ENCODE measurements around the gene PRKCD. TPM values are rescaled to one million over a fixed set of nuclear protein-coding genes. Genes with fewer than 3 reads are reported as not detected.

Gene PRKCD
- total RNA-seq, 2 experiments from 2014 or later, result 18.1 to 20.1 TPM

- Mint-ChIP-seq H3K36me3 (ENCODE audit: low read depth) (no peaks in the 10 kb centered on the region), H3K9me3 (no peaks in the 10 kb centered on the region), H3K4me3 (no peak overlapping the region), H3K27me3 (peaks cover 28% of the 10 kb centered on the region), H3K4me1 (ENCODE audit: low read depth) (no peaks in the 10 kb centered on the region), H3K27ac (no peak overlapping the region)
- intact Hi-C loops (cut with DNase I, micrococcal nuclease), result no loop called here
- Histone ChIP-seq H3K9me3 (ENCODE audit: control insufficient read depth in 1 of 2, insufficient read depth in 1 of 2, low read length in 2 of 2) (peaks cover 0 to 3% of the 10 kb centered on the region in 2 experiments), H3K36me3 (ENCODE audit: insufficient read depth, low read length) (no peaks in the 10 kb centered on the region), H3K27ac (ENCODE audit: low read depth in 1 of 2, low read length in 2 of 2) (no peak overlapping the region), H3K4me3 (ENCODE audit: low read length) (no peak overlapping the region), H3K4me1 (ENCODE audit: insufficient read depth, low read length) (peaks cover 6% of the 10 kb centered on the region), H3K27me3 (ENCODE audit: control insufficient read depth in 1 of 2, insufficient read depth in 2 of 2, low read length in 2 of 2) (peaks cover 26 to 34% of the 10 kb centered on the region in 2 experiments)
- ATAC-seq (ENCODE audit: poor library complexity) (no peak), DNase-seq (no peak)
- ChIA-PET POLR2A (no interaction called here), CTCF (no interaction called here)
- no peak for TF ChIP-seq CTCF (IDR thresholded peaks at IDR 0.05)
Observed at GRCh38 chr3:53154881-53155285, 6.1 kb upstream of the PRKCD start.

GRCh38 chr3:53155760-53156159 lies 5.2 kb upstream of the PRKCD start:
- ChIA-PET CTCF (no interaction called here), POLR2A (no interaction called here)
- no peak for ATAC-seq (ENCODE audit: poor library complexity)
- peaks cover 0 to 3% of the 10 kb centered on the region in 2 experiments for H3K9me3 ChIP-seq (ENCODE audit: control insufficient read depth in 1 of 2, insufficient read depth in 1 of 2, low read length in 2 of 2)
- H3K4me3 ChIP-seq (ENCODE audit: low read length), result no peak overlapping the region
- H3K36me3 ChIP-seq (ENCODE audit: insufficient read depth, low read length), result no peaks in the 10 kb centered on the region
- no peak for TF ChIP-seq CTCF (IDR thresholded peaks at IDR 0.05)
- Mint-ChIP-seq H3K27me3 (peaks cover 28% of the 10 kb centered on the region), H3K4me1 (ENCODE audit: low read depth) (peaks cover 6% of the 10 kb centered on the region), H3K9me3 (no peaks in the 10 kb centered on the region), H3K27ac (no peak overlapping the region), H3K4me3 (no peak overlapping the region), H3K36me3 (ENCODE audit: low read depth) (no peaks in the 10 kb centered on the region)
- intact Hi-C loops (cut with DNase I, micrococcal nuclease), result no loop called here
- peaks cover 26 to 34% of the 10 kb centered on the region in 2 experiments for H3K27me3 ChIP-seq (ENCODE audit: control insufficient read depth in 1 of 2, insufficient read depth in 2 of 2, low read length in 2 of 2)
- no peak overlapping the region for H3K27ac ChIP-seq (ENCODE audit: low read depth in 1 of 2, low read length in 2 of 2)
- H3K4me1 ChIP-seq (ENCODE audit: insufficient read depth, low read length), result peaks cover 15% of the 10 kb centered on the region
- DNase-seq, result no peak

- Mint-ChIP-seq H3K4me1 (ENCODE audit: low read depth) (peaks cover 6% of the 10 kb centered on the region), H3K27me3 (peaks cover 28% of the 10 kb centered on the region), H3K27ac (no peak overlapping the region), H3K4me3 (no peak overlapping the region), H3K36me3 (ENCODE audit: low read depth) (no peaks in the 10 kb centered on the region), H3K9me3 (no peaks in the 10 kb centered on the region)
- TF ChIP-seq CTCF (IDR thresholded peaks at IDR 0.05), result no peak
- CTCF ChIA-PET, result no interaction called here
- ATAC-seq (ENCODE audit: poor library complexity), result no peak
- H3K27me3 ChIP-seq (ENCODE audit: control insufficient read depth in 1 of 2, insufficient read depth in 2 of 2, low read length in 2 of 2), result peaks cover 26 to 34% of the 10 kb centered on the region in 2 experiments
- H3K4me3 ChIP-seq (ENCODE audit: low read length), result no peak overlapping the region
- intact Hi-C loops (cut with DNase I, micrococcal nuclease), result no loop called here
- H3K4me1 ChIP-seq (ENCODE audit: insufficient read depth, low read length), result peaks cover 16% of the 10 kb centered on the region
- DNase-seq, result no peak
- POLR2A ChIA-PET, result no interaction called here
- no peaks in the 10 kb centered on the region for H3K36me3 ChIP-seq (ENCODE audit: insufficient read depth, low read length)
- peaks cover 0 to 3% of the 10 kb centered on the region in 2 experiments for H3K9me3 ChIP-seq (ENCODE audit: control insufficient read depth in 1 of 2, insufficient read depth in 1 of 2, low read length in 2 of 2)
- H3K27ac ChIP-seq (ENCODE audit: low read depth in 1 of 2, low read length in 2 of 2), result no peak overlapping the region
Observed at GRCh38 chr3:53156368-53156834, 4.6 kb upstream of the PRKCD start.

Measured in CD4-positive, alpha-beta T cell (primary cell).